SK-N-MC (cell line): ENCODE data around the gene UQCRFS1.

Experiments used
- EZH2 ChIP-seq: fragments of 200-600 bp; sonication (generic); IDR thresholded peaks from one replicate; pipeline ENCODE4 v1.6.1; 2017; ENCODE audit warnings: antibody characterized with exemption
- FOXP2 ChIP-seq: optimal IDR thresholded peaks from 2 replicates; pipeline ENCODE3; 2011; ENCODE audit warnings: mild to moderate bottlenecking, moderate library complexity; ENCODE audit not compliant: insufficient read depth; ENCODE audit errors: extremely low read length, control extremely low read depth
- POLR2AphosphoS5 ChIP-seq: IDR thresholded peaks from 2 replicates; pipeline ENCODE4 v1.6.1; 2012; ENCODE audit warnings: mild to moderate bottlenecking, low read depth, low read length, borderline replicate concordance

GRCh38 chr19:29201855-29202254 lies 11.1 kb downstream of the UQCRFS1 start:
- TF ChIP-seq POLR2AphosphoS5 (0 out of 2 replicates have a peak, but pooled peaks have one; percentile 6), EZH2 (no peak), FOXP2 (no peak)
